Activated CD4-positive, alpha-beta T cell treated with anti-CD3 and anti-CD28 coated beads, Interleukin-2, amount 50 U/mL, for 4 hours (primary cell): ENCODE data around the gene DISC1.
"Not testable (repeated sequence)": the region's sequence is repeated elsewhere in the genome, so short reads cannot be mapped to it uniquely, and the experiment has no call there.

Experiments
- DNase-seq, 2 experiments: peaks; one replicate each; pipeline ENCODE4 v3.0.0-alpha.2; 2020

The DISC1 gene

DNA sequence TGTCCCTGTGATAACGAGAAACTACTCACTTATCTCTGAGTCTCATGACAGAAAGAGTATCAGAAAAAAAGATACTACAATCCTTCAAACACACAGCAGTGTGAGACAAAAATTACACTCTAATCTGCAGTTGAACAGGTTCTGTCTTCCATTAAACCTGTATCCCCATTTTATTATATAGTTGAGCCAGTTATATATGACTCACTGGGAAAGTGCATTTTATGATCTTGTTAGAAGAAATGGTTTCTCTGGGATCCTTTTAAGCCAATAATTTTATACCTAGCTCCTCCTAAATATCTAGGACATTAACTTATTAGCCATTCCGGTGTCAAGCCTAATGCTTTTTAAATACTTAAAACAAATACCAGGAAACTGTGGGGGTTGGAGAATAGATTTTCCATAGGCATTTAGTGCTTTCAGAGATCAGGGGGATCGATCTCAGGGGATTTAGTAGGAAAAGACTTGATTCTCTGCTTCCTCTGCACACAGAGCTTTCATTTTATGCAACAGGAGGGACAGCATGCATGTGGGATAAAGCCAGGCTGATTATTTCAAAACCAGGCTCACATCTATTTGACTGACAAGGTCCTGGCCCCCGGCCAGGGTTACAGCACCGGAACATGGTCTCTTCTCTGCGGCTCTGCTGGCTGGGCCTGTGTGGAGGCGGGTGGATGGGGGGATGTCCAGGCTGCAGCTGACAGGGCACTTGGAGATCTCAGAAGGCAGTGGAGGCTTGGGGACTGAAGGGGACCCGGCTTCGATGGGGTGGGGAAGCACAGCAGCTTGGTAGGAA, 310.6 kb downstream of the DISC1 start:
- no peak for DNase-seq

DNA sequence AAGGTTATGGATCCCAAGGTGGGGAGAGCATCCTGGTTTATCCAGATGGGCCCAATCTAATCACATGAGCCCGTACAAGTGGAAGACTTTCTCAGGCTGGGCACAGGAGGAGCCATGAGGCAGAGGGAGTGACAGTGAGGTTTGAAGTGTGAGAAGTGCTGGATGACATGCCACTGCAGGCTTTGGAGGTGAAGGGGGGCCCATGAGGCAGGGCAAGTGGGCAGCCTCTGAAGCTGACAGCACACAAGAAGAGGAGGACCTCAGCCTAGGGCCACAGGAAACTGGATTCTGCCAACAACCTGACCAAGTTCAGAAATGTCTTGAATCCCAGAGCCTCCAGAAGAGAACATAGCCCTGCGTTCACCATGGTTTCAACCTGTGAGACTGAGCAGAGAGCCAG, 311.6 kb downstream of the DISC1 start:
- DNase-seq, result no peak

DNA sequence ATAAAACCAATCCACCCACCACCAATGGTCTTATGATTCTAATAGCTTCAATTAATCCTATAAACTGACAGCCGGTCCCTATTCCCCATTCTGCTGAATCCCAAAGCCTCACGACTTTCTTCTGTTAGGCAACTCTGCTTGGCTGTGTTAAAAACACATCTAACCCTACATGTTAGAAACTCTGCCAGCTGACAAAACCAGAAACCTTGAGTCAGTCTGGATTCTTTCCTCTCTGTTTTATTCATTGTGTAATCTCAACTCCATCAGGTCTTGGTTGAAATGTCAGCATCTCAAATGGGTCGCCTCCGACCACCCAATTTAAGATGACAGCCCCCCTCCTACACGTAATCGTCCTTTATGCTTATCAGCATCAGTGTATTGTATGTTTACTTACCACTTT, 312.1 kb downstream of the DISC1 start:
- DNase-seq, result no peak

GRCh38 chr1:231939118-231939517, 312.5 kb downstream of the DISC1 start:
- DNase-seq, result no peak

- no peak for DNase-seq
These were observed 313.5 kb downstream of the DISC1 start for GRCh38 chr1:231940116-231940515.

DNA sequence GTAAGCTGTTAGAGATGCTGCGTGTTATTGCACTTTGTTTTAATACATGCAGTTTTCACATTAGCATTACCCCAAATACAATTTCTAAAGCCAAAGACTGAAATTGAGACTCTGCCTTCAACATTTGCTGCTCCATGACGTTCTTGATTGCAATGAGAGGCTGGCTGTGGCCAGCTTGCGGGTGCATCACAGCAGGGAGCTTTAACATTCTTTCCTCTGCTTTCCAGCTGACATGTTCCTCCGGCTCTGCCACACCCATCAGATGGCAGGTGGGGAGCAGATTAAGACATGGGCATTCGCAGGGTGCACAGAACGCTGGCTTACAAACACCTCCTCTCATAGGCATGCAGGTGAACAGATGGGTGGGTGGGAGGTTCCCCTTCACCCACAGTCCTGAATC, 314.1 kb downstream of the DISC1 start:
- DNase-seq, result no peak

- no peak for DNase-seq
These were observed 316.5 kb downstream of the DISC1 start for GRCh38 chr1:231943084-231943483.

- not testable (repeated sequence) for DNase-seq
These were observed 321.5 kb downstream of the DISC1 start for GRCh38 chr1:231948102-231948501.

DNA sequence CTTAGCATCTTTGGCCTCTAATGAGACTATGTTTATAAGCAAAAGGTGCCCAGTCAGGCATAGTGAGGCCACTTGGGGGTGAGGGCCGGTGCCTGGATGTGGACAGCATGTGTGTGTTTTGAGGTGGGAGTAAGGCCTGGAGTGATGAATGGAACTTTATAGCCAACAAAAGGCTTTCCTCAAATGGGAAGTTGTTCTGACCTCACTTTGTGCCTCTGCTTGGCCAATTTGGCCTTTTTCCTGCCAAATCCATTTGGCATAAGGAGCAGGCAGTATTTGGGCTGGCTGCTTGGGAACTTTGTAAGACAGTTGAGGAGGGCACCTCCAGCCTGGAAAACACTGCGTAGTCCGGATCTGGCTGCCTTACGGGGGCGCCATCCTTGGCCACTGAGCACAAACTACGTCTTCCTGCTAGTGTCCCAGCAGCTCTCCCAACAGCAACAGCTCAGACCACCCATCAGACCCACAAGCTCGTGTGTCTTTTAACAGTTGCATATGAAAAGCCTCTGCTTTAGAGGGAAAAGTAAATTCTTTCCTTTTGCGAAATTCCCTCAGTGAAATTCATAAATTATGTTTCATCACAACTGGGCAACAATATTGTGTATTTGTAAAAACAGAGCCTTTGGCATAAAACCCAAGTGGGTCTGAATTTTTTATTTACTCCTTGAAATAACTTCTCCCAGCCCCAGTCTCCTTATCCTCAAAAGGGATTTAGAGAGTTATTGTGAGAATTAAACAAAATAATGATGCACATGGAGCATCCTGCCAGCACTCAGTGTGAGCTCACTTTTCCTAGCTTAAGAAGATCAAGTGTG, 322.9 kb downstream of the DISC1 start:
- no peak for DNase-seq

DNA sequence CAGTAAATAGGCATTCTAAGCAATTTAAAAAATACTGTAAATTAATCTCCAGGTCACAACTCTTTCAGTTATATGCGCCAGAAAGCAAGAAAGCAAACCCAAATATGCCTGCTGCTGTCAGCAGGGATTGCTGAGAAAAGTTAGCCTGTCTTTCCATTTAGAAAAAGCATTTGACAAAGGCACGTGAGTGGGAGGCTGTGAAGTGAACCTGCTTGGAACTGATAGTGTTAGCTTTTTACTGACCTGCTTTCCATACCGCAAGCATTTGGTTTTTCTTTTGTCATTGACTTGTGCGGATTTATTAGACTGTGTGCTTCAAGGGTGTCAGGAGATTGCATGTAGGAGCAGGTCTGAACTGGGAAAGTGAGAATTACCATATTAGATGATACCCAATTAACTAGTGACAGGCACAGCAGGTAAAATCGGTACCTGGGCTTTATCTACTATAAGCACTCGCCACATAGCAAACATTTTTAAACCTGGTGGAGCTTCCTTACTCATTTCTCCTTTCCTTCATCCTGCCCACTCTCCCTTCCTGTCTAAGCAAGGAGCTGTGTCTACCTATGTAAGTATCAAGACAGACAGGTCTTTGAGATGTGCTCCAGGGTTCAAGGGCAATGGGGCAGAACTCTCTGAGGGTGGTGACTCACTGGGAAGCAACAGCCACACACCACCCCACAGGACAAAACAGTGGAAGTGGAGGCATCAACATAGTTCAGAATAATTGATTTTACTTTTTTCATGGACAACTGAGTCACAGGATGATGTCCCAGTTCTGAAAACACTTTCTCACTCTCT, 323.9 kb downstream of the DISC1 start:
- DNase-seq, result no peak

- no peak for DNase-seq
These were observed 324.8 kb downstream of the DISC1 start for GRCh38 chr1:231951374-231951773.

GRCh38 chr1:231952154-231952553, 325.6 kb downstream of the DISC1 start:
- DNase-seq, result no peak

DNA sequence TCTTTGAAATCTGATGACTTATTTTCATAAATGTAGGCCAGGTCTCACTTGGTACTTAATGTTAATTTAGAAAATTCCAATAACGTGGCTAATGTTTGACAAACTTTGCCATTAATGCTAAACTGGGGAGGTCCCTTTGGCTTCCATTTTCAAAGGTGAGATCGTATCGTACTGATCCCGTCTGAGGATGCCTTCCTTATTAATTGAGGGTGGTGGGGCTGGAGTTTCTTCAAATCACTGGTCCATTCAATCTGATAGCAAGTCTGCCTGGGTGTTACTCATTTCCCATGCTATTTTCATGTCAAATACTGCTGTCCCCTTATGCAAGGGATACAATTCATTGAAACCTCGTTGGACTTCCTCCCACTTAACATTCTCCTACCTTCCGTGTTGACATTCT, 327.1 kb downstream of the DISC1 start:
- DNase-seq, result no peak

GRCh38 chr1:231954751-231955150, 328.2 kb downstream of the DISC1 start:
- DNase-seq, result no peak

DNA sequence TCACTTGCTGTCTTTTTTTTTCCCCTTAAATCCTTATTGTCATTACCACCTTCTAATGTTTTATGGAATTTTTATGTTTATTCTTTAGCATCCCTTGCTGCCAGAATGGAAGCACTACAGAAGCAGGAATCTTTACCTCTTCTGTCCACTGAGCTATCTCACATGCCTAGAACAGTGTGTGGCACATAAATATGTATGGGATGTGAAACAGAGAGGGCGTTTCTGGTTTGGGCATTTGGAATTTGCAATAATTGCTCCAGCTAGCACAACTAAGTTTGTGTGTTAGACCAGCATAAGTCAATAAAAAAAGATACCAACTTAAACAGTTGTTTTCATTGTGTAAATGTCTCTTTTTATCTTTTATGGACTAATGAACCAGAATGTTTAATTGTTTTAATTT, 330.8 kb downstream of the DISC1 start:
- no peak for DNase-seq

DNA sequence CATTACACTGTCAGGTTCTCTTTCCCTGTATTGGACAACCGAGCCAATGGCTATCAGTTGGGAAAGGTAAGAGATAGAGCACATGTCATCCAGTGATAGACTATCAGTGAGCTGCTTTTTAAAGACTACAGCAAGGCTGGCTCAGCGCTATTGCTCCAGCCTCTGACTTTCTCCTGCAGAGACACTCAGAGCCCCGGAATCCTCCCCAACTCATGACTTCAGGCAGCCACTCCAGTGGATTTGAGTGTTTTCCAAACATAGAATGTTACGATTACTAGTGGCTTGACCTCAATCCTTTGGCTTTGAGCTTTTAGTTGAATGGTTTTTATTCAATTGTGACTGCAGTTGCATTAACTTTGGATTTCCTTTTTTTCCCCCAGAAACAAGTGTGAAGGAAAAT, 331.9 kb downstream of the DISC1 start:
- no peak for DNase-seq

GRCh38 chr1:231959225-231959884, 332.8 kb downstream of the DISC1 start:
- no peak for DNase-seq

GRCh38 chr1:231961801-231962200, 335.2 kb downstream of the DISC1 start:
- not testable (repeated sequence) for DNase-seq

- no peak for DNase-seq
These were observed 336.0 kb downstream of the DISC1 start for GRCh38 chr1:231962636-231963035.

- DNase-seq, result no peak
These were observed 337.7 kb downstream of the DISC1 start for GRCh38 chr1:231964241-231964640.

DNA sequence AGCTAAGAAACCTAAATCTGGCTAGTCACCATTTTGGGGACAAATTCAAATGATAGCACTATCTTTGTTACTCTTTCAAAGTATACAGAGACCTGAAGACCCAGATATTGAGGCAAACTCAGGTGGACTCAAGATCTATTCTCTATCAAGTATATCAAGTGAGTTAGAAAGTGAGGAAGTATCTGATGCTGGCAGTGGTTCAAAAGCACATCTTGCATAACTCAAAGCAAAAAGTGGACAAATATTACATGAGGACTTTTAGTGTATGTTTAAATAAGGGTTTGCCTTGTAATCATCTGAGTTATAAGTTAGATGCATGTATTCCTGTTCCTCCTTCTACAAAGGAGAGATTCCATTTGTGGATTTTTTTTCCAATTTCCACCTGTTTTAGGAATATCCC, 338.4 kb downstream of the DISC1 start:
- DNase-seq, result no peak

GRCh38 chr1:231965615-231966014, 339.0 kb downstream of the DISC1 start:
- DNase-seq, result no peak

DNA sequence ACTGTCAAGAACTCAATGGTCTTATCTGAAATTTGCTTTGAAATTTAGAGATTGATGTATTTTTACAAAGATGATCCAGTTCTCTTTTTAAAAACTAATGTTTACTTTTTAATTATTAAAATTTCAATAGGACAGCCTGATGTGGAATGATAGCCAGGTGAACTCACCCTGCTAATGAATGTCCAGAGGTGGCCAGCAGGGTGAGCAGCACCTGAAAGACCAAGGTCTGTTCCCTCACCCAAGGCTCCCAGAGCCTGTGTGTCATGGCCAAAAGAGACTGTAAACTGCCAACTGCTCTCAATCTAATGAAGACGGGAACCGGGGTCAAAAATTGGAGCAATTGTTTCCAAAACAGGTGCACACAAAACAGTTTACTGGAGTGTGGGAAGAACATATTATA, 340.4 kb downstream of the DISC1 start:
- DNase-seq, result no peak
